Neural crest cell (in vitro differentiated cells): ENCODE results near the gene AHNAK2. TPM values are rescaled to one million over a fixed set of nuclear protein-coding genes. Genes with fewer than 3 reads are reported as not detected.

Source experiments
- DNase-seq: peaks from one replicate; pipeline ENCODE4 v3.0.0; 2021; ENCODE audit warnings: low read depth, mixed read lengths, low spot score
- H3K27ac Mint-ChIP-seq: one replicate; pipeline ENCODE4 v1.8.0; 2021; ENCODE audit warnings: mild to moderate bottlenecking, mixed read lengths; ENCODE audit not compliant: unreplicated experiment
- H3K27me3 Mint-ChIP-seq: 2 replicates; pipeline ENCODE4 v1.8.0; 2021; ENCODE audit warnings: low read depth, mild to moderate bottlenecking, mixed read lengths
- H3K36me3 Mint-ChIP-seq: 2 replicates; pipeline ENCODE4 v1.8.0; 2021; ENCODE audit warnings: low read depth, mild to moderate bottlenecking, mixed read lengths
- H3K4me1 Mint-ChIP-seq: 2 replicates; pipeline ENCODE4 v1.8.0; 2021; ENCODE audit warnings: mixed read lengths
- H3K4me3 Mint-ChIP-seq: one replicate; pipeline ENCODE4 v1.8.0; 2021; ENCODE audit warnings: mild to moderate bottlenecking, mixed read lengths
- H3K9me3 Mint-ChIP-seq: 2 replicates; pipeline ENCODE4 v1.8.0; 2021; ENCODE audit warnings: mixed read lengths
- total RNA-seq: library from RNA; stranded (reverse); gene quantifications from 2 replicates; pipeline ENCODE4 v1.2.1, GENCODE V29; 2021
- TF ChIP-seq, protein P1 (sequence below): fragments of 200-600 bp; sonication (generic); conservative IDR thresholded peaks from 2 replicates; pipeline ENCODE4 v1.5.0; 2021; ENCODE audit warnings: antibody characterized with exemption, mild to moderate bottlenecking

The AHNAK2 gene
- total RNA-seq, 1 donor from 2014 or later, result 1.4 TPM

DNA sequence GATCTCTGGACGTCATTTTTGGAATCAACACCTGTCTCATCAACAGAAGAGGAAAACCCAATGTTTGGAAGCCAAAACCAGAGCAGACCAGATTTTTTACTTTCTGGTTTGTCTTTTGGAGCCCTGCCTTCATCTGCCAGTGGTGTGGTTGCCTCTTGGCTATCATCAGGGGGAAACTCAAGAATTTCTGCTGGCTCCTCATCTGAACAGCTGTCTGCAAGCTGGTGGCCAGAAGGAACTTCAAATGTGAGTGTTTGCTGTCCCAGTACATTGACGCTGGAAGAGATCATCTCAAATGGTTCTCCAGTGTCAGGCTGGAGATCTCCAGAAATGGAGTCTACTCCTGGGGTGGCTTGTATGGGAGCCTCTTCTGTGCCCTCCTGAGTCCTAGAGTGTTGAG lies 39.7 kb downstream of the AHNAK2 start:
- Mint-ChIP-seq H3K9me3 (no peaks in the 10 kb centered on the region), H3K4me1 (peaks cover 3% of the 10 kb centered on the region), H3K27ac (no peak overlapping the region), H3K27me3 (peaks cover 61% of the 10 kb centered on the region), H3K36me3 (no peaks in the 10 kb centered on the region), H3K4me3 (no peak overlapping the region)
- DNase-seq, result no peak
- TF ChIP-seq, protein P1, sequence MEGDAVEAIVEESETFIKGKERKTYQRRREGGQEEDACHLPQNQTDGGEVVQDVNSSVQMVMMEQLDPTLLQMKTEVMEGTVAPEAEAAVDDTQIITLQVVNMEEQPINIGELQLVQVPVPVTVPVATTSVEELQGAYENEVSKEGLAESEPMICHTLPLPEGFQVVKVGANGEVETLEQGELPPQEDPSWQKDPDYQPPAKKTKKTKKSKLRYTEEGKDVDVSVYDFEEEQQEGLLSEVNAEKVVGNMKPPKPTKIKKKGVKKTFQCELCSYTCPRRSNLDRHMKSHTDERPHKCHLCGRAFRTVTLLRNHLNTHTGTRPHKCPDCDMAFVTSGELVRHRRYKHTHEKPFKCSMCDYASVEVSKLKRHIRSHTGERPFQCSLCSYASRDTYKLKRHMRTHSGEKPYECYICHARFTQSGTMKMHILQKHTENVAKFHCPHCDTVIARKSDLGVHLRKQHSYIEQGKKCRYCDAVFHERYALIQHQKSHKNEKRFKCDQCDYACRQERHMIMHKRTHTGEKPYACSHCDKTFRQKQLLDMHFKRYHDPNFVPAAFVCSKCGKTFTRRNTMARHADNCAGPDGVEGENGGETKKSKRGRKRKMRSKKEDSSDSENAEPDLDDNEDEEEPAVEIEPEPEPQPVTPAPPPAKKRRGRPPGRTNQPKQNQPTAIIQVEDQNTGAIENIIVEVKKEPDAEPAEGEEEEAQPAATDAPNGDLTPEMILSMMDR, result no peak

DNA sequence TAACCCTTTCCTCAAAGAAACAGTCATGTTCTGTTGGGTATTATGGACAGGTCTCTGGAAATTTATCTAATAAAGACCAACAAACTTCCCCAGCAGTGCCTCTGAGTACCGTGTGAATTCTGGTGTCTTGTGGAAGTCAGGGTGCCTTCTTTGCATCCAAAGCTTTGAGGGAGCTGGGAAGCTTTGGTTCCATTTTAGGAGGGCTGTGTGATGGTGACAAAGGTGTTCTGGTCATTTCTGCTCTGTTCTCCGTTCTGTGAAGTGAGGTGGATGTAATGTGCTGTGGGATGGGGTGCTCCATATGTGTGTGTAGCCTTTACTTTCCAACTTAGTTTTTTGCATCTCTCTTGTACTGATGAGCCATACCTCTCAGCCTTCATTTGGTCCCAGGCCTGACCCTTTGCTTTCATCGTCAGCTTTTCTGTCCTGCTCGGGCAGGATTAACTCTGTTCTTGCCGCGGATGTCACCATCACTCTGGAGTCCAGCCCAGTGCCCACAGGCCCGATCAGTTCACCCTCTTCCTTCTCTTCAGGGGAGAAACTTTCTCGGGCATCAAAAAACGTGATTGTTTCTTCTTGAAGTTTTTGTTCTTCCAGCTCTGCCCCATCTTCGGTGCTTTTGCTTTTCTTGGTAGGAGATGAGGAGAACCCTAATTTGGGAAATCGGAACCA lies 40.3 kb downstream of the AHNAK2 start:
- H3K27ac Mint-ChIP-seq, result no peak overlapping the region
- DNase-seq, result no peak
- peaks cover 3% of the 10 kb centered on the region for H3K4me1 Mint-ChIP-seq
- no peaks in the 10 kb centered on the region for H3K9me3 Mint-ChIP-seq
- peaks cover 66% of the 10 kb centered on the region for H3K27me3 Mint-ChIP-seq
- no peak overlapping the region for H3K4me3 Mint-ChIP-seq
- TF ChIP-seq, protein P1, result no peak
- no peaks in the 10 kb centered on the region for H3K36me3 Mint-ChIP-seq

DNA sequence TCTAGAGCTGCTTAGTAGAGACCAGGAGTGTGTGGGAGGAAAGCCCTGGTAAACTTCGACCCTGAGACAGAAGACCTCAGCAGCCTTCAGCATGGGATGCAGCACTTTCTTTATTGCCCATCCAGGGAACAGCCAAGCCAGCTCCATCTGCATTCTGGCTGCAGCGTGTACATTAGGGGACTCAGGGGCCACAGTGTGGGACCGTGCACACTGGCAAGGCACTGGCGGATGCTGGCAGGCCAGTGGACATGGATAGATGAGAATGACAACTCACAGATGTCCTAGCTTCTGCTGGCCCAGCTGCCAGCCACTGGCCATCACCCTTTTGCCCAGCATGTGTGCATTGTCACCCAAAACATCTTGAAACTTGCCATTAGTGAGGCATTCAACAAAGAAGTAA lies 41.0 kb downstream of the AHNAK2 start:
- H3K4me3 Mint-ChIP-seq, result no peak overlapping the region
- no peaks in the 10 kb centered on the region for H3K9me3 Mint-ChIP-seq
- no peak overlapping the region for H3K27ac Mint-ChIP-seq
- TF ChIP-seq, protein P1, result no peak
- no peaks in the 10 kb centered on the region for H3K36me3 Mint-ChIP-seq
- DNase-seq, result no peak
- H3K27me3 Mint-ChIP-seq, result peaks cover 71% of the 10 kb centered on the region
- H3K4me1 Mint-ChIP-seq, result peaks cover 3% of the 10 kb centered on the region

DNA sequence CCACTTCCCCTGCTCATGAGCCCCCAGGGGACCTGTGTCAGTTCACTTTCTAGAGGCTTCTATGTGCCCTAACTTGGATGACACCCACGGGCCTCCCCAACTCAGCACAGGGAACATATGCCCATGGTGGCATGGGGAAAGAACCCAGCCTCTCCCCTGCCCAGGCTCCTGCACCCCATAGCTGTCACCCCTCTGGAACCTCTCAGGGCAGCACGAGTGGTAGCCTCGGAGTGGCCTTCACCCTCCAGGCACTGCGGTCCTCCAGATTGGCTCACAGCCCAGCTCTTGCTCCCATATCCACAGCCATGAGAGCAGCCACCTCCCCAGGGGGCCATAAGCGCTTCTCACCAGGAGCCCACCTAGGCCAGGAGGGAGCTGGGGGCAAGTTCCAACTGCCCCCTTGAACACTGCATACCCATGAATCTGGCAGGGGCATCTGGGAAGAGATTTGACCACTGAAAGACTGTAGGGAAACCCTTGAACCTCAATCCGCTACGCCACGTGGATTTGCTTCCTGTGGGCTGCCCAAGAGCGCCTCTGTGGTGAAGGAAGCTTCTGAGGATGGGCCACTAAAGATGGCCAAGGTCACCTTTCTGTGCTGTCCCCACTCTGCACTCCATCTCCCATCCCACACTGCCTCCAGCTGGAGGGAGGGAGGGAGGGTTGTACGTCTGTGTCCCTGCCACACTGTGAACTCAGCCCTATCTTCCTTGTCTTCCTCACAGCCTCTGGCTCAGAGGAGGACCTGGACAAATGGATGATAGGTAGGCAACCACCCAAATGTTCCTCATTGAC lies 41.6 kb downstream of the AHNAK2 start:
- TF ChIP-seq, protein P1, result no peak
- DNase-seq, result no peak
- no peaks in the 10 kb centered on the region for H3K36me3 Mint-ChIP-seq

DNA sequence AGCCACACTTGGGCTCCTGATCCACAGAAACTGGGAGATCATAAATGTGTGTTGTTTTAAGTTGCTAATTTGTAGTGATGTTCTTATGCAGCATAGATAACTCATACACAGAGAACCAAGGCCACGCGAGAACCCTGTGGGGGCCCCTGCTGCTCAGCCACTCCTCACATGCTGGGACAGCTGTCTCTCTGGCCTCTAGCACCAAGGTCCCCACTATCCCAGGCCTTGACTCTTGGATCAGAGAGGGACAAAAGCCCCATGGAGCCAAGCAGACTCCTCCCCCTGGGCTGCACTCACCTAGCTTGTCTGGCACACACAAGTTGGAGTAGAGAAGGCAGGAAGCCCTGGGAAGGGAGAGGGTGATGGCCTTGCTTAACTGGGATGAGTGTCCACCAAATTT lies 42.2 kb downstream of the AHNAK2 start:
- no peaks in the 10 kb centered on the region for H3K9me3 Mint-ChIP-seq
- H3K4me3 Mint-ChIP-seq, result no peak overlapping the region
- H3K27ac Mint-ChIP-seq, result no peak overlapping the region
- peaks cover 82% of the 10 kb centered on the region for H3K27me3 Mint-ChIP-seq
- peaks cover 3% of the 10 kb centered on the region for H3K4me1 Mint-ChIP-seq
- DNase-seq, result no peak
- H3K36me3 Mint-ChIP-seq, result no peaks in the 10 kb centered on the region
- TF ChIP-seq, protein P1, result no peak

More for the DNA sequence above, 41.6 kb downstream of the AHNAK2 start:
- H3K4me1 Mint-ChIP-seq, result peaks cover 3% of the 10 kb centered on the region
- no peaks in the 10 kb centered on the region for H3K9me3 Mint-ChIP-seq
- peaks cover 76% of the 10 kb centered on the region for H3K27me3 Mint-ChIP-seq
- no peak overlapping the region for H3K4me3 Mint-ChIP-seq
- H3K27ac Mint-ChIP-seq, result no peak overlapping the region
